GM13976 (cell line): ENCODE results near the gene ARL4D.
A peak's percentile ranks its signal among the peaks of the same experiment; 100 is the strongest.
"Not testable (repeated sequence)": the region's sequence is repeated elsewhere in the genome, so short reads cannot be mapped to it uniquely, and the experiment has no call there.

Experiments
- DNase-seq: peaks from one replicate; pipeline ENCODE4 v3.0.0; 2012; ENCODE audit warnings: low spot score
- in situ Hi-C: fragments of 300-500 bp; cut with MboI; formaldehyde crosslinking; loops from one replicate; pipeline ENCODE4 v1.12.0; 2022; ENCODE audit warnings: low sequenced_read_pairs, mixed read lengths, inconsistent platforms; ENCODE audit not compliant: unreplicated experiment
- TF ChIP-seq, protein P1 (sequence below): IDR thresholded peaks from 2 replicates; pipeline ENCODE4 v1.5.1; 2012; ENCODE audit warnings: borderline replicate concordance, mild to moderate bottlenecking; ENCODE audit not compliant: insufficient read depth; ENCODE audit errors: extremely low read depth, missing control alignments, control extremely low read depth

ARL4D gene

DNA sequence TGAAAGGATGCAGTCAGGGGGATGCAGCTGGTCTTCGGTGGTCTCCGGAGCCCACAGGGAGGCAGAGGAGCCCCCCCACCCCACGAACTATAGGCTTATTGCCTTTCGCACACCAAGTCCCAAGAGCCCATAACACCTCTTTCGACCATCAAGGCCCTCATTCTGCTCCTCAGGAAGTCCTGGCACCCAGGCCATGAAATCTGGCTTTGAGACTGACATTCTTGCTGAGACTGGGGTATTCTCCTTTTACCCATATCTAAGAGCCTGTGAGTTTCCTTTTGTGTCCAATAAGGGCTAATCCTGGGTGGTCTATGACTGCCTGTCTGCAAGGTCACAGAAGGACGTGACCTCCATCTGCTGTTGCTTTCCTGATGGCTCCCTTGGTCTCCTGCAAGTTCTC, 6.4 kb upstream of the ARL4D start:
- DNase-seq, result no peak
- TF ChIP-seq, protein P1, sequence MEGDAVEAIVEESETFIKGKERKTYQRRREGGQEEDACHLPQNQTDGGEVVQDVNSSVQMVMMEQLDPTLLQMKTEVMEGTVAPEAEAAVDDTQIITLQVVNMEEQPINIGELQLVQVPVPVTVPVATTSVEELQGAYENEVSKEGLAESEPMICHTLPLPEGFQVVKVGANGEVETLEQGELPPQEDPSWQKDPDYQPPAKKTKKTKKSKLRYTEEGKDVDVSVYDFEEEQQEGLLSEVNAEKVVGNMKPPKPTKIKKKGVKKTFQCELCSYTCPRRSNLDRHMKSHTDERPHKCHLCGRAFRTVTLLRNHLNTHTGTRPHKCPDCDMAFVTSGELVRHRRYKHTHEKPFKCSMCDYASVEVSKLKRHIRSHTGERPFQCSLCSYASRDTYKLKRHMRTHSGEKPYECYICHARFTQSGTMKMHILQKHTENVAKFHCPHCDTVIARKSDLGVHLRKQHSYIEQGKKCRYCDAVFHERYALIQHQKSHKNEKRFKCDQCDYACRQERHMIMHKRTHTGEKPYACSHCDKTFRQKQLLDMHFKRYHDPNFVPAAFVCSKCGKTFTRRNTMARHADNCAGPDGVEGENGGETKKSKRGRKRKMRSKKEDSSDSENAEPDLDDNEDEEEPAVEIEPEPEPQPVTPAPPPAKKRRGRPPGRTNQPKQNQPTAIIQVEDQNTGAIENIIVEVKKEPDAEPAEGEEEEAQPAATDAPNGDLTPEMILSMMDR, result no peak
- in situ Hi-C loops, result loop anchor here (10.0 to 25.0 kb wide), 2 partner anchors 92 to 270 kb away; partner anchors contain the start of genes DHX8 and MEOX1

DNA sequence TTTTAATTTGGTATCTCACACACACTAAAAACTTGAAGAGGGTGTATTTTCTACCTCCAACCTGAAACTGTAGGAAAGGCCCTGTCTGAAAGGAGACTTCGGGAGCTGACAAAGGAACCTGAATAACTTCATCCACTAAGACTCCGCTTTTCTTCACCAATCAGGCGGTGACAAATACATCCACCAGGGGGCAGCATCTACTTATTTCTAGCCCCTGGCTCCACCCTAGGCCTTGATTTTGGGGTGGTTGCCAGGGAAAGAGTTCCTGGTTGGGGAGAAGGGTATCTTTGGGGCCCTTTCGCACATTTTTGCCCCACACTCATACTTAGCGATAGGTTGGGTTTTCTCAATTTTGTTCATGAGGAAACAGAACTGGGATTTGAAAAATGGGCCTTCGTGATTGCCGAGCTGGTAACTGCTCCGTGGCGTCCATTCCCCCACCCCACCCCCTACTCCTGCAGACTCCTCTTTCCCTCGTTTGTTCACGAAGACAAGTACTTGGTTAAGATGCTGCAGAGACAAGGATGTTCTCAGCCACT, 4.8 kb upstream of the ARL4D start:
- peak; percentile 88 for DNase-seq
- in situ Hi-C loops, result loop anchor here (10.0 to 25.0 kb wide), 2 partner anchors 91 to 268 kb away; partner anchors contain the start of genes DHX8 and MEOX1
- TF ChIP-seq, protein P1, result peak; percentile 72

DNA sequence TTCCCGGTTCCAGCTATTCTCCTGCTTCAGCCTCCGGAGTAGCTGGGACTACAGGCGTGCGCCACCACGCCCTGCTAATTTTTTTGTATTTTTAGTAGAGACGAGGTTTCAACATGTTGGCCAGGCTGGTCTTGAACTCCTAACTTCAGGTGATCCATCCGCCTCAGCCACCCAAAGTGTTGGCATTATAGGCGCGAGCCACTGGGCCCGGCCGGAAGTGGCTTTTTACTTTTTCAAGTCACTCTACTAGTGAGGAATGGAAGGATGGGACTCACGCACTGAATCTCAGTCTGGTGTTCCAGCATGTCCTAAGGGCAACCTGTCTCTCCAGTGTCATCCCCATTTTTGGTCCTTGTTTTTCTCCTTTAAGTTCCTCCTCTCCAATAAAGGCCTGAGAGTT, 4.1 kb upstream of the ARL4D start:
- DNase-seq, result not testable (repeated sequence)
- in situ Hi-C loops, result loop anchor here (10.0 to 25.0 kb wide), 2 partner anchors 90 to 268 kb away; partner anchors contain the start of genes DHX8 and MEOX1

DNA sequence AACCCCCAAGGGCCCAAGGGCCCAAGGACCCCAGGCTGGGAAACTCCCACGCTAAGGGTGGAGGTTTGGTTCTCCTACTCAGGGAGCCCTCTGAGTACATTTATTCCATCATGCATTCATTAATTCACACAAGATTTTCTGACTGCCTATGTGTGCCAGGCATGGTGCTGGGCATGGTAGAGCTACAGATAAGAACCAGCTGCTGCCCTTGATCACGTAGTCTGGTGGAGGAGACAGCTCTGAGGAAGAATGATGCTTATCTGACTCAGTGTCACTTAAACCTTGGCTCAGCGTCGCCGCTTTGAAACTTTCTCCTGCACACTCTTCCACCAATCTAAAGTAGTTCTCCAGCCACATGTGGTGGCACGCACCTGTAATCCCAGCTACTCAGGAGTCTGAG, 3.6 kb upstream of the ARL4D start:
- no peak for DNase-seq
- in situ Hi-C loops, result loop anchor here (10.0 to 25.0 kb wide), 2 partner anchors 90 to 267 kb away; partner anchors contain the start of genes DHX8 and MEOX1
- TF ChIP-seq, protein P1, result no peak

DNA sequence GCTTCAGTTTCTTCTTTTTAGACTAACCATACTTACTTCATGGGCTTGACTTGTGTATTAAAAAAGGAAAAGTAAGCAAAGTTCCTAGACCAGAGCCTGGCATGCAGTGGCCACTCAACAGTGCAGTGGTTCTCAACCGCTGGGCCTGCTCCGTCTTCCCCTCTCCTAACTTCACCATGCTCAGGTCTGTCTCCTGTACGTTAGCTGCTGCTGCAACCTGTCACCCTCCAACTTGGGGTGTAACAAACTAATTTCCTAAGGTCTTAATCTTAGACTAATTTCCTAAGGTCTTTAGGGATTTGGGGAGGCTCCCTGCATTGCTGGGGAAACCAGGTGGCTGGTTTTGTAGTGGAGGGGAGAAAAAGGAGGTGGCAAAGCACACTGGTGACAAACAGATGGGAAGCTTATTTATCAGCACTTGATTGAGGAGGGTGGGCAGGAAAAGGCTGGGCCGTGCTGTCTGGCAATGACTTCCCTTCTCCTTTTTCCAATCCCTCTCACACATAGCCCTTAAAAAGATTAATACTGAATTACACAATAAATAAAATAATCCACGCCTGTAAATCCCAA, 2.2 kb upstream of the ARL4D start:
- TF ChIP-seq, protein P1, result no peak
- DNase-seq, result no peak
- in situ Hi-C loops, result loop anchor here (10.0 to 25.0 kb wide), 2 partner anchors 88 to 266 kb away; partner anchors contain the start of genes DHX8 and MEOX1

DNA sequence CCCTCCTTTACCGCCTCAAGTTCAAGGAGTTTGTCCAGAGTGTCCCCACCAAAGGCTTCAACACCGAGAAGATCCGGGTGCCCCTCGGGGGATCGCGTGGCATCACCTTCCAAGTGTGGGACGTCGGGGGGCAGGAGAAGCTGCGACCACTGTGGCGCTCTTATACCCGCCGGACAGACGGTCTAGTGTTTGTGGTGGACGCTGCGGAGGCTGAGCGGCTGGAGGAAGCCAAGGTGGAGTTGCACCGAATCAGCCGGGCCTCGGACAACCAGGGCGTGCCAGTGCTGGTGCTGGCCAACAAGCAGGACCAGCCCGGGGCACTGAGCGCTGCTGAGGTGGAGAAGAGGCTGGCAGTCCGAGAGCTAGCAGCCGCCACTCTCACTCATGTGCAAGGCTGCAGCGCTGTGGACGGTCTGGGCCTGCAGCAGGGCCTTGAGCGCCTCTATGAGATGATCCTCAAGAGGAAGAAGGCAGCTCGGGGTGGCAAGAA, 1.1 kb downstream of the ARL4D start:
- in situ Hi-C loops, result loop anchor here (10.0 to 25.0 kb wide), 2 partner anchors 85 to 262 kb away; partner anchors contain the start of genes DHX8 and MEOX1
- DNase-seq, result no peak
- TF ChIP-seq, protein P1, result no peak
